ENCODE results near the gene TTC36. TPM values are rescaled to one million over a fixed set of nuclear protein-coding genes. Genes with fewer than 3 reads are reported as not detected.

TTC36 gene
- total and polyA plus RNA-seq, 2 experiments from 2014 or later, result 0.40 to 1.0 TPM

DNA sequence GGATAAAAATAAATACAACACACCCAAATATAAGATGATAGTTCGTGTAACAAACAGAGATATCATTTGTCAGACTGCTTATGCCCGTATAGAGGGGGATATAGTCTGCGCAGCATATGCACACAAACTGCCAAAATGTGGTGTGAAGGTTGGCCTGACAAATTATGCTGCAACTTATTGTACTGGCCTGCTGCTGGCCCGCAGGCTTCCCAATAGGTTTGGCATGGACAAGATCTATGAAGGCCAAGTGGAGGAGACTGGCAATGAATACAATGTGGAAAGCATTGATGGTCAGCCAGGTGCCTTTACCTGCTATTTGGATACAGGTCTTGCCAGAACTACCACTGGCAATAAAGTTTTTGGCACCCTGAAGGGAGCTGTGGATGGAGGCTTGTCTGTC, 33.5 kb downstream of the TTC36 start:
- no peak for ATAC-seq
- H3K27me3 ChIP-seq (ENCODE audit: insufficient read depth), result no peaks in the 10 kb centered on the region
- H3K9me3 Mint-ChIP-seq, result no peaks in the 10 kb centered on the region

More for the DNA sequence above, 33.5 kb downstream of the TTC36 start:
- Histone ChIP-seq H3K4me3 (no peak overlapping the region), H3K4me2 (no peak overlapping the region), H3K4me1 (ENCODE audit: insufficient read depth) (no peaks in the 10 kb centered on the region), H4K20me1 (replicated peaks; ENCODE audit: insufficient read depth) (no peaks in the 10 kb centered on the region), H3K9me2 (ENCODE audit: insufficient read depth) (no peaks in the 10 kb centered on the region), H2AFZ (no peak overlapping the region), H3K27ac (ENCODE audit: low read depth) (no peak overlapping the region), H3F3A (replicated peaks; ENCODE audit: low read depth) (0 out of 2 replicates have a peak, but pooled peaks cover 5% of the 10 kb centered on the region), H3K79me2 (replicated peaks; ENCODE audit: insufficient read depth) (no peaks in the 10 kb centered on the region), H3K36me3 (ENCODE audit: insufficient read depth) (no peaks in the 10 kb centered on the region)
- no peaks in the 10 kb centered on the region for H3K4me1 Mint-ChIP-seq
- no peak overlapping the region for H3K27ac Mint-ChIP-seq
- DNase-seq (ENCODE audit: low spot score), result no peak
- TF ChIP-seq, protein P1, sequence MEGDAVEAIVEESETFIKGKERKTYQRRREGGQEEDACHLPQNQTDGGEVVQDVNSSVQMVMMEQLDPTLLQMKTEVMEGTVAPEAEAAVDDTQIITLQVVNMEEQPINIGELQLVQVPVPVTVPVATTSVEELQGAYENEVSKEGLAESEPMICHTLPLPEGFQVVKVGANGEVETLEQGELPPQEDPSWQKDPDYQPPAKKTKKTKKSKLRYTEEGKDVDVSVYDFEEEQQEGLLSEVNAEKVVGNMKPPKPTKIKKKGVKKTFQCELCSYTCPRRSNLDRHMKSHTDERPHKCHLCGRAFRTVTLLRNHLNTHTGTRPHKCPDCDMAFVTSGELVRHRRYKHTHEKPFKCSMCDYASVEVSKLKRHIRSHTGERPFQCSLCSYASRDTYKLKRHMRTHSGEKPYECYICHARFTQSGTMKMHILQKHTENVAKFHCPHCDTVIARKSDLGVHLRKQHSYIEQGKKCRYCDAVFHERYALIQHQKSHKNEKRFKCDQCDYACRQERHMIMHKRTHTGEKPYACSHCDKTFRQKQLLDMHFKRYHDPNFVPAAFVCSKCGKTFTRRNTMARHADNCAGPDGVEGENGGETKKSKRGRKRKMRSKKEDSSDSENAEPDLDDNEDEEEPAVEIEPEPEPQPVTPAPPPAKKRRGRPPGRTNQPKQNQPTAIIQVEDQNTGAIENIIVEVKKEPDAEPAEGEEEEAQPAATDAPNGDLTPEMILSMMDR (conservative IDR thresholded peaks at IDR 0.05; ENCODE audit: low read depth in 2 of 2), result no peak
- TF ChIP-seq EZH2phosphoT487 (IDR thresholded peaks at IDR 0.05; ENCODE audit: unreplicated experiment) (no peak), ZNF114 (CRISPR knock-in tag; IDR thresholded peaks at IDR 0.05) (no peak), EZH2 (IDR thresholded peaks at IDR 0.05; ENCODE audit: low read depth, unreplicated experiment) (no peak), POLR2AphosphoS5 (IDR thresholded peaks at IDR 0.05; ENCODE audit: low read depth) (no peak), ZNF331 (CRISPR knock-in tag; IDR thresholded peaks at IDR 0.05; ENCODE audit: low read depth) (no peak), ZNF462 (CRISPR knock-in tag; IDR thresholded peaks at IDR 0.05) (no peak), CREB1 (CRISPR knock-in tag; IDR thresholded peaks at IDR 0.05; ENCODE audit: low read depth) (no peak), JUNB (IDR thresholded peaks at IDR 0.05; ENCODE audit: unreplicated experiment) (no peak), STAT1 (IDR thresholded peaks at IDR 0.05; ENCODE audit: unreplicated experiment) (no peak), NANOG (IDR thresholded peaks at IDR 0.05; ENCODE audit: borderline replicate concordance) (no peak)
- TF ChIP-seq, protein P2, sequence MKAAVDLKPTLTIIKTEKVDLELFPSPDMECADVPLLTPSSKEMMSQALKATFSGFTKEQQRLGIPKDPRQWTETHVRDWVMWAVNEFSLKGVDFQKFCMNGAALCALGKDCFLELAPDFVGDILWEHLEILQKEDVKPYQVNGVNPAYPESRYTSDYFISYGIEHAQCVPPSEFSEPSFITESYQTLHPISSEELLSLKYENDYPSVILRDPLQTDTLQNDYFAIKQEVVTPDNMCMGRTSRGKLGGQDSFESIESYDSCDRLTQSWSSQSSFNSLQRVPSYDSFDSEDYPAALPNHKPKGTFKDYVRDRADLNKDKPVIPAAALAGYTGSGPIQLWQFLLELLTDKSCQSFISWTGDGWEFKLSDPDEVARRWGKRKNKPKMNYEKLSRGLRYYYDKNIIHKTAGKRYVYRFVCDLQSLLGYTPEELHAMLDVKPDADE (IDR thresholded peaks at IDR 0.05), result no peak
- TF ChIP-seq, protein P3, sequence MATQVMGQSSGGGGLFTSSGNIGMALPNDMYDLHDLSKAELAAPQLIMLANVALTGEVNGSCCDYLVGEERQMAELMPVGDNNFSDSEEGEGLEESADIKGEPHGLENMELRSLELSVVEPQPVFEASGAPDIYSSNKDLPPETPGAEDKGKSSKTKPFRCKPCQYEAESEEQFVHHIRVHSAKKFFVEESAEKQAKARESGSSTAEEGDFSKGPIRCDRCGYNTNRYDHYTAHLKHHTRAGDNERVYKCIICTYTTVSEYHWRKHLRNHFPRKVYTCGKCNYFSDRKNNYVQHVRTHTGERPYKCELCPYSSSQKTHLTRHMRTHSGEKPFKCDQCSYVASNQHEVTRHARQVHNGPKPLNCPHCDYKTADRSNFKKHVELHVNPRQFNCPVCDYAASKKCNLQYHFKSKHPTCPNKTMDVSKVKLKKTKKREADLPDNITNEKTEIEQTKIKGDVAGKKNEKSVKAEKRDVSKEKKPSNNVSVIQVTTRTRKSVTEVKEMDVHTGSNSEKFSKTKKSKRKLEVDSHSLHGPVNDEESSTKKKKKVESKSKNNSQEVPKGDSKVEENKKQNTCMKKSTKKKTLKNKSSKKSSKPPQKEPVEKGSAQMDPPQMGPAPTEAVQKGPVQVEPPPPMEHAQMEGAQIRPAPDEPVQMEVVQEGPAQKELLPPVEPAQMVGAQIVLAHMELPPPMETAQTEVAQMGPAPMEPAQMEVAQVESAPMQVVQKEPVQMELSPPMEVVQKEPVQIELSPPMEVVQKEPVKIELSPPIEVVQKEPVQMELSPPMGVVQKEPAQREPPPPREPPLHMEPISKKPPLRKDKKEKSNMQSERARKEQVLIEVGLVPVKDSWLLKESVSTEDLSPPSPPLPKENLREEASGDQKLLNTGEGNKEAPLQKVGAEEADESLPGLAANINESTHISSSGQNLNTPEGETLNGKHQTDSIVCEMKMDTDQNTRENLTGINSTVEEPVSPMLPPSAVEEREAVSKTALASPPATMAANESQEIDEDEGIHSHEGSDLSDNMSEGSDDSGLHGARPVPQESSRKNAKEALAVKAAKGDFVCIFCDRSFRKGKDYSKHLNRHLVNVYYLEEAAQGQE (IDR thresholded peaks at IDR 0.05; ENCODE audit: unreplicated experiment), result no peak
- H3K4me3 Mint-ChIP-seq, result no peak overlapping the region
- H3K27me3 Mint-ChIP-seq (ENCODE audit: insufficient read depth, low read depth, poor library complexity), result peaks cover 4% of the 10 kb centered on the region
- H3K36me3 Mint-ChIP-seq (ENCODE audit: low read depth), result peaks cover 13% of the 10 kb centered on the region; the same call in 2 of the 3 replicates

Data from GM23338 (cell line).